ENCODE results near the gene BCL11A. TPM values are rescaled to one million over a fixed set of nuclear protein-coding genes. Genes with fewer than 3 reads are reported as not detected.

The BCL11A gene
- total and polyA plus RNA-seq, 2 of the 13 experiments (the other 11 are each of a cell fraction or from before 2014, with no cell fraction given), result not detected

DNA sequence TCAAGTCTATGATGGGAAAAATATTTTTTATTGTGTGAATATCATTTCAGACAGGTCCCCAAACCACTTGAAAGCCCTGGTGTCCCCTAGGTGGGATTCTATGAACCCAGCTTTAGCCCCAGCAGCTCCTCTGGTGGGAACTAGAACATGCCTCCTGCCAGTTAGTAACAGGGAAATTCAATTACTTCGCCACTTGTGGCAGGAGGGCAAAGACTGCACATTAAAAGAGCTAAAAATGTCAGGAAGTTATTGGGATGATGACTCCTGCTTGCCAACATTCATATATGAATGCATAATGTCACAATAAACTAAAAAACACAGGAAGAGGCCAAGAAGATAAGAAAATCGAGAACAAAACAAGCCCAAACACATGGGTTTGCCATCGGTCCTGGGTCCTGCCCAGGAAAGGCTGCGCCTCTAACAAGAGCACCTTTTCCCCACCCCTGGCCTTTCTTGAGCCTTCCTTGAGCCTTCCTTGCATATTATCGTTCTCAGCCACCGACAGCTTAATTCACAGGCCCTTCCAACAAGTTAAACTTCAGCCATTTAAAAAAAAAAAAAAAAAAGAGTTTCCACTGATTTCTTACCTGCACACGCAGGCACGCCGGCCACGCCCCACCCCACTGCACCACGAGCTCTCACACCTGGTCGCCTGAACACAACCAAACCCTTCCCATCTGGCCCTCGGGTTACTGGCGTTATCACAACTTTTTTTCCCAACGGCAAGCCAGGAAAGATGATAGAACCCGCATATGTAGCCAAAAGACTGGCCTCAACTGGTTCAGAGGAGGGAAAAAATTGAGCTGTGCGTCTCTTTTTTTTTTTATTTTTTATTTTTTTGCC lies 23.4 kb downstream of the BCL11A start (continued):
- TF ChIP-seq, protein P1, sequence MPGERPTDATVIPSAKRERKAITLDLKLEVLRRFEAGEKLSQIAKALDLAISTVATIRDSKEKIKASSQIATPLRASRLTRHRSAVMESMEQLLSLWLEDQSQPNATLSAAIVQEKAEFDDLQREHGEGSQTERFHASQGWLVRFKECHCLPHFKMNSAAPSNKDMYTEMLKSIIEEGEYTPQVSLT (CRISPR knock-in tag; IDR thresholded peaks at IDR 0.05; ENCODE audit: borderline replicate concordance, low read depth), result 0 out of 2 replicates have a peak, but pooled peaks have one; percentile 45
- 0 out of 2 replicates have a peak, but pooled peaks have one; percentile 22 for TF ChIP-seq ZNF891 (CRISPR knock-in tag; IDR thresholded peaks at IDR 0.05)
- no peak for TF ChIP-seq ZXDC (CRISPR knock-in tag; IDR thresholded peaks at IDR 0.05)
- no peak for TF ChIP-seq TFAP4 (IDR thresholded peaks at IDR 0.05; ENCODE audit: borderline replicate concordance, low read depth)
- no peak for TF ChIP-seq CBFB (CRISPR knock-in tag; IDR thresholded peaks at IDR 0.05)
- TF ChIP-seq POLR2AphosphoS5 (IDR thresholded peaks at IDR 0.05; ENCODE audit: low read depth, low read length), result no peak
- TF ChIP-seq, protein P2, sequence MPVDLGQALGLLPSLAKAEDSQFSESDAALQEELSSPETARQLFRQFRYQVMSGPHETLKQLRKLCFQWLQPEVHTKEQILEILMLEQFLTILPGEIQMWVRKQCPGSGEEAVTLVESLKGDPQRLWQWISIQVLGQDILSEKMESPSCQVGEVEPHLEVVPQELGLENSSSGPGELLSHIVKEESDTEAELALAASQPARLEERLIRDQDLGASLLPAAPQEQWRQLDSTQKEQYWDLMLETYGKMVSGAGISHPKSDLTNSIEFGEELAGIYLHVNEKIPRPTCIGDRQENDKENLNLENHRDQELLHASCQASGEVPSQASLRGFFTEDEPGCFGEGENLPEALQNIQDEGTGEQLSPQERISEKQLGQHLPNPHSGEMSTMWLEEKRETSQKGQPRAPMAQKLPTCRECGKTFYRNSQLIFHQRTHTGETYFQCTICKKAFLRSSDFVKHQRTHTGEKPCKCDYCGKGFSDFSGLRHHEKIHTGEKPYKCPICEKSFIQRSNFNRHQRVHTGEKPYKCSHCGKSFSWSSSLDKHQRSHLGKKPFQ (CRISPR knock-in tag; IDR thresholded peaks at IDR 0.05; ENCODE audit: insufficient replicate concordance), result peak; percentile 26
- 0 out of 2 replicates have a peak, but pooled peaks have one; percentile 1 for TF ChIP-seq KDM2A (CRISPR knock-in tag; IDR thresholded peaks at IDR 0.05; ENCODE audit: borderline replicate concordance, low read depth)
- TF ChIP-seq PBX2 (CRISPR knock-in tag; IDR thresholded peaks at IDR 0.05), result no peak
- 0 out of 2 replicates have a peak, but pooled peaks have one; percentile 45 for TF ChIP-seq NRL (CRISPR knock-in tag; IDR thresholded peaks at IDR 0.05; ENCODE audit: borderline replicate concordance)
- no peak for TF ChIP-seq TRAFD1 (CRISPR knock-in tag; IDR thresholded peaks at IDR 0.05; ENCODE audit: borderline replicate concordance)
- no peak for TF ChIP-seq ZNF383 (CRISPR knock-in tag; IDR thresholded peaks at IDR 0.05; ENCODE audit: borderline replicate concordance)
- no peak for TF ChIP-seq ONECUT2 (CRISPR knock-in tag; IDR thresholded peaks at IDR 0.05)
- no peak for TF ChIP-seq ZNF484 (CRISPR knock-in tag; IDR thresholded peaks at IDR 0.05; ENCODE audit: borderline replicate concordance, low read depth)
- no peak for TF ChIP-seq CHD4 (IDR thresholded peaks at IDR 0.05; ENCODE audit: borderline replicate concordance, low read length)
- TF ChIP-seq KDM3A (CRISPR knock-in tag; IDR thresholded peaks at IDR 0.05; ENCODE audit: low read depth), result no peak

All from HepG2 (cell line).